ENCODE measurements around the gene AUTS2.

- TF ChIP-seq POLR2A (IDR thresholded peaks at IDR 0.05) (no peak), CTCF (IDR thresholded peaks at IDR 0.05) (no peak)
Measured at GRCh38 chr7:69847921-69848612, 249.8 kb downstream of the AUTS2 start.
